Measurements from ENCODE around the gene MYH10.

DNA sequence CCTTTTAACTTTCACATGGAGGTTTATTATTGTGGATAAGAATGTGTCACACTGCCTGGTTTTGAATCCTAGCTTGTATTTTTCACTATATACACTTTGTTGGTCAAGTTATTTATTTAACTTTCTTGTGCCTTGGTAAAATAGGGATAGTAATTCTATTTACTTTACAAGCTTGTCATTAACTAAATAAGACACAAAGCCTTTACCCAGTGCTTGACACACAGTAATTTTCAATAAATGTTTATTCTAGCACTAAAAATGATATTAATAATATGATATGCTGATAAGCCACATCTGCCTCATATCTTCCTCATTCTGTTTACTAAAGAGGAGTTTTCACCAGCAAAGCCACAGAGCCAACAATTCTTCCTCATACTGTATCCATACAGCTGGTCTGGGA, 27.8 kb downstream of the MYH10 start:
- TF ChIP-seq, protein P1, sequence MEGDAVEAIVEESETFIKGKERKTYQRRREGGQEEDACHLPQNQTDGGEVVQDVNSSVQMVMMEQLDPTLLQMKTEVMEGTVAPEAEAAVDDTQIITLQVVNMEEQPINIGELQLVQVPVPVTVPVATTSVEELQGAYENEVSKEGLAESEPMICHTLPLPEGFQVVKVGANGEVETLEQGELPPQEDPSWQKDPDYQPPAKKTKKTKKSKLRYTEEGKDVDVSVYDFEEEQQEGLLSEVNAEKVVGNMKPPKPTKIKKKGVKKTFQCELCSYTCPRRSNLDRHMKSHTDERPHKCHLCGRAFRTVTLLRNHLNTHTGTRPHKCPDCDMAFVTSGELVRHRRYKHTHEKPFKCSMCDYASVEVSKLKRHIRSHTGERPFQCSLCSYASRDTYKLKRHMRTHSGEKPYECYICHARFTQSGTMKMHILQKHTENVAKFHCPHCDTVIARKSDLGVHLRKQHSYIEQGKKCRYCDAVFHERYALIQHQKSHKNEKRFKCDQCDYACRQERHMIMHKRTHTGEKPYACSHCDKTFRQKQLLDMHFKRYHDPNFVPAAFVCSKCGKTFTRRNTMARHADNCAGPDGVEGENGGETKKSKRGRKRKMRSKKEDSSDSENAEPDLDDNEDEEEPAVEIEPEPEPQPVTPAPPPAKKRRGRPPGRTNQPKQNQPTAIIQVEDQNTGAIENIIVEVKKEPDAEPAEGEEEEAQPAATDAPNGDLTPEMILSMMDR (conservative IDR thresholded peaks at IDR 0.05) = no peak
- no peak for TF ChIP-seq EZH2 (IDR thresholded peaks at IDR 0.05; ENCODE audit: low read depth)

Data from PC-9 (cell line).